IMR-90 (cell line): ENCODE measurements around the gene MEIKIN. TPM values are rescaled to one million over a fixed set of nuclear protein-coding genes. Genes with fewer than 3 reads are reported as not detected.

Source experiments
- ATAC-seq: fragments of 200-7000 bp; cut with Tn5 transposase; 2 replicates; pipeline ENCODE4 v1.9.1; 2020; ENCODE audit warnings: low read depth, mild to moderate bottlenecking, moderate library complexity
- BruUV-seq: library from RNA; stranded (reverse); fragments of 400-500 nt; replicated peaks from 2 replicates; lab custom pipeline; 2021; lab: Mats Ljungman, UMichigan
- CTCF ChIA-PET: fragments of 300-600 bp; formaldehyde crosslinking; extraction: SDS; loops from one replicate; lab custom pipeline; 2021; ENCODE audit warnings: antibody characterized with exemption; lab: Yijun Ruan, JAX
- POLR2A ChIA-PET: fragments of 300-600 bp; sonication (Branson Sonifier 250); formaldehyde crosslinking; loops from one replicate; lab custom pipeline; 2022; ENCODE audit warnings: antibody characterized with exemption; ENCODE audit not compliant: unreplicated experiment; lab: Charles Lee
- DNase-seq: peaks from one replicate; pipeline ENCODE4 v3.0.0; 2013
- H2AFZ ChIP-seq: replicated peaks from 2 replicates; pipeline ENCODE3; 2013; ENCODE audit warnings: low read length, mild to moderate bottlenecking; ENCODE audit not compliant: poor library complexity
- H2AK5ac ChIP-seq: 2 replicates; pipeline ENCODE4 v1.6.1; 2013; ENCODE audit warnings: low read depth, low read length, inconsistent platforms
- H2AK9ac ChIP-seq: replicated peaks from 2 replicates; pipeline ENCODE3; 2013; ENCODE audit warnings: mild to moderate bottlenecking, low read depth, low read length, moderate library complexity; ENCODE audit not compliant: poor library complexity
- H2BK120ac ChIP-seq: 2 replicates; pipeline ENCODE4 v1.6.1; 2013; ENCODE audit warnings: low read depth, low read length, inconsistent platforms
- H2BK15ac ChIP-seq: 3 replicates; pipeline ENCODE4 v1.6.1; 2013; ENCODE audit warnings: low read depth, low read length, inconsistent platforms
- H2BK20ac ChIP-seq: 2 replicates; pipeline ENCODE4 v1.6.1; 2013; ENCODE audit warnings: low read depth, mild to moderate bottlenecking, inconsistent platforms, low read length, moderate library complexity
- H2BK5ac ChIP-seq: 2 replicates; pipeline ENCODE4 v1.6.1; 2013; ENCODE audit warnings: mild to moderate bottlenecking, low read depth, low read length, inconsistent platforms; ENCODE audit not compliant: poor library complexity, severe bottlenecking
- H3K14ac ChIP-seq: replicated peaks from 2 replicates; pipeline ENCODE4 v1.6.1; 2013; ENCODE audit warnings: low read depth, low read length, inconsistent platforms
- H3K18ac ChIP-seq: 2 replicates; pipeline ENCODE4 v1.6.1; 2013; ENCODE audit warnings: low read depth, low read length, control low read depth
- H3K23ac ChIP-seq: 2 replicates; pipeline ENCODE4 v1.6.1; 2013; ENCODE audit warnings: low read depth, low read length, inconsistent platforms
- H3K27ac ChIP-seq: 2 replicates; pipeline ENCODE4 v1.5.1; 2013; ENCODE audit warnings: mild to moderate bottlenecking, control low read depth, low read length; ENCODE audit not compliant: insufficient read depth
- H3K27me3 ChIP-seq: 2 replicates; pipeline ENCODE4 v1.6.1; 2013; ENCODE audit warnings: low read length; ENCODE audit not compliant: control insufficient read depth, insufficient read depth
- H3K36me3 ChIP-seq: 2 replicates; pipeline ENCODE4 v1.6.1; 2013; ENCODE audit warnings: low read length, mixed read lengths; ENCODE audit not compliant: control insufficient read depth, insufficient read depth
- H3K4ac ChIP-seq: 2 replicates; pipeline ENCODE4 v1.6.1; 2013; ENCODE audit warnings: low read depth, low read length, inconsistent platforms
- H3K4me1 ChIP-seq: 2 replicates; pipeline ENCODE4 v1.6.1; 2013; ENCODE audit warnings: low read length, mixed read lengths; ENCODE audit not compliant: control insufficient read depth, insufficient read depth
- H3K4me2 ChIP-seq: 2 replicates; pipeline ENCODE4 v1.6.1; 2013; ENCODE audit warnings: low read depth, mild to moderate bottlenecking, control low read depth, low read length, moderate library complexity
- H3K4me3 ChIP-seq: 2 replicates; pipeline ENCODE4 v1.5.1; 2013; ENCODE audit warnings: low read depth, mild to moderate bottlenecking, control low read depth, low read length, moderate library complexity; ENCODE audit not compliant: insufficient read depth
- H3K56ac ChIP-seq: 2 replicates; pipeline ENCODE4 v1.6.1; 2013; ENCODE audit warnings: low read length, inconsistent platforms; ENCODE audit not compliant: insufficient read depth; ENCODE audit errors: extremely low read depth
- H3K79me1 ChIP-seq, 2 experiments: 2 replicates each; pipeline ENCODE4 v1.6.1; 2013; ENCODE audit warnings: low read length in 2 of 2, inconsistent platforms in 1 of 2, low read depth in 1 of 2
- H3K9ac ChIP-seq: 2 replicates; pipeline ENCODE4 v1.6.1; 2013; ENCODE audit warnings: low read depth, low read length, control low read depth
- H3K9me1 ChIP-seq: 2 replicates; pipeline ENCODE4 v1.6.1; 2013; ENCODE audit warnings: low read length, inconsistent platforms; ENCODE audit not compliant: insufficient read depth
- H3K9me3 ChIP-seq: 2 replicates; pipeline ENCODE4 v1.6.1; 2013; ENCODE audit warnings: low read length; ENCODE audit not compliant: control insufficient read depth, insufficient read depth
- H4K20me1 ChIP-seq: 2 replicates; pipeline ENCODE4 v1.6.1; 2013; ENCODE audit warnings: low read length, inconsistent platforms; ENCODE audit not compliant: insufficient read depth
- H4K5ac ChIP-seq: 2 replicates; pipeline ENCODE4 v1.6.1; 2013; ENCODE audit warnings: mild to moderate bottlenecking, low read depth, low read length, control low read depth
- H4K8ac ChIP-seq, 2 experiments: 2 replicates each; pipeline ENCODE4 v1.6.1; 2013; ENCODE audit warnings: low read depth in 2 of 2, low read length in 2 of 2, control low read depth in 1 of 2, inconsistent platforms in 1 of 2
- H4K91ac ChIP-seq: 2 replicates; pipeline ENCODE4 v1.6.1; 2013; ENCODE audit warnings: low read depth, low read length, inconsistent platforms; ENCODE audit not compliant: insufficient read depth
- CEBPB ChIP-seq: IDR thresholded peaks from 2 replicates; pipeline ENCODE4 v1.6.1; 2012; ENCODE audit warnings: low read depth, low read length, improper control_type of control experiment
- CTCF ChIP-seq: conservative IDR thresholded peaks from 2 replicates; pipeline ENCODE4 v1.5.1; 2012; ENCODE audit warnings: mild to moderate bottlenecking, low read depth, low read length, improper control_type of control experiment
- ELK1 ChIP-seq: fragments of 150-350 bp; IDR thresholded peaks from 2 replicates; pipeline ENCODE4 v1.6.1; 2016; ENCODE audit warnings: low read depth, mild to moderate bottlenecking, low read length, moderate library complexity, borderline replicate concordance
- MAZ ChIP-seq: IDR thresholded peaks from 2 replicates; pipeline ENCODE4 v1.6.1; 2012; ENCODE audit warnings: low read depth, mild to moderate bottlenecking, low read length, improper control_type of control experiment, moderate library complexity, borderline replicate concordance
- NFE2L2 ChIP-seq: fragments of 150-350 bp; IDR thresholded peaks from 2 replicates; pipeline ENCODE4 v1.6.1; 2016; ENCODE audit warnings: low read depth, mild to moderate bottlenecking, low read length
- SMC3 ChIP-seq: fragments of 150-350 bp; IDR thresholded peaks from 2 replicates; pipeline ENCODE4 v1.6.1; 2016; ENCODE audit warnings: low read depth, mild to moderate bottlenecking, antibody characterized with exemption, low read length, moderate library complexity
- dilution Hi-C: fragments of 300-500 bp; cut with HindIII; formaldehyde crosslinking; loops from one replicate; pipeline ENCODE4 v1.14.3; 2018; ENCODE audit warnings: low sequenced_read_pairs; ENCODE audit not compliant: unreplicated experiment
- in situ Hi-C: fragments of 300-500 bp; cut with MboI; formaldehyde crosslinking; loops from 3 replicates; pipeline ENCODE4 v1.14.3; 2019; ENCODE audit warnings: low sequenced_read_pairs, inconsistent platforms, mixed read lengths
- intact Hi-C: fragments of 100-400 bp; cut with micrococcal nuclease; formaldehyde crosslinking; loops from 2 replicates; pipeline ENCODE4 v1.10.0; 2022
- polyA plus RNA-seq, 3 experiments: library from polyadenylated mRNA; depleted of rRNA; stranded (reverse); fragments of >200 nt; gene quantifications; 2 replicates each; pipeline ENCODE4 v1.2.3, GENCODE V29; 2012; ENCODE audit warnings: low replicate concordance in 1 of 3
- total RNA-seq: library from RNA; depleted of rRNA; stranded (reverse); fragments of >200 nt; gene quantifications from 2 replicates; pipeline ENCODE4 v1.2.3, GENCODE V29; 2012

MEIKIN gene
- total and polyA plus RNA-seq, 2 of the 4 experiments (the other 2 are of a cell fraction): not detected

GRCh38 chr5:131899686-131900085 lies 45.8 kb downstream of the MEIKIN start:
- no peaks in the 10 kb centered on the region for H3K4me1 ChIP-seq
- H3K27me3 ChIP-seq: no peaks in the 10 kb centered on the region
- ATAC-seq: no peak
- no peak overlapping the region for H3K23ac ChIP-seq
- H3K4me3 ChIP-seq: no peak overlapping the region
- no peak overlapping the region for H3K4ac ChIP-seq
- POLR2A ChIA-PET: no interaction called here
- no peaks in the 10 kb centered on the region for H3K9me1 ChIP-seq
- no peak overlapping the region for H4K5ac ChIP-seq
- no peak overlapping the region for H2AK9ac ChIP-seq
- no peak overlapping the region for H4K8ac ChIP-seq
- H4K20me1 ChIP-seq: no peaks in the 10 kb centered on the region
- no peak overlapping the region for H3K4me2 ChIP-seq
- TF ChIP-seq CEBPB (peak; percentile 86), CTCF (no peak), NFE2L2 (no peak), ELK1 (no peak), MAZ (no peak), SMC3 (no peak)
- H2BK20ac ChIP-seq: no peak overlapping the region
- dilution Hi-C loops: no loop called here
- DNase-seq: peak; percentile 2
- H3K9ac ChIP-seq: no peak overlapping the region
- no peak overlapping the region for H2BK5ac ChIP-seq
- no peak overlapping the region for H3K18ac ChIP-seq
- intact Hi-C loops: no loop called here
- no peaks in the 10 kb centered on the region for H3K9me3 ChIP-seq
- CTCF ChIA-PET: no interaction called here
- no peaks in the 10 kb centered on the region for H3K79me1 ChIP-seq
- in situ Hi-C loops: no loop called here
- H2AFZ ChIP-seq: no peak overlapping the region
- BruUV-seq: no TSS peak
- no peak overlapping the region for H2AK5ac ChIP-seq
- no peak overlapping the region for H3K56ac ChIP-seq
- no peak overlapping the region for H2BK120ac ChIP-seq
- no peak overlapping the region for H3K14ac ChIP-seq
- no peak overlapping the region for H2BK15ac ChIP-seq
- H3K36me3 ChIP-seq: no peaks in the 10 kb centered on the region
- H4K91ac ChIP-seq: no peak overlapping the region
- H3K27ac ChIP-seq: no peak overlapping the region
